ENCODE results near the gene CARS2. TPM values are rescaled to one million over a fixed set of nuclear protein-coding genes. Genes with fewer than 3 reads are reported as not detected.

Gene CARS2
- total RNA-seq, 1 experiment from 2014 or later = 52.9 TPM

DNA sequence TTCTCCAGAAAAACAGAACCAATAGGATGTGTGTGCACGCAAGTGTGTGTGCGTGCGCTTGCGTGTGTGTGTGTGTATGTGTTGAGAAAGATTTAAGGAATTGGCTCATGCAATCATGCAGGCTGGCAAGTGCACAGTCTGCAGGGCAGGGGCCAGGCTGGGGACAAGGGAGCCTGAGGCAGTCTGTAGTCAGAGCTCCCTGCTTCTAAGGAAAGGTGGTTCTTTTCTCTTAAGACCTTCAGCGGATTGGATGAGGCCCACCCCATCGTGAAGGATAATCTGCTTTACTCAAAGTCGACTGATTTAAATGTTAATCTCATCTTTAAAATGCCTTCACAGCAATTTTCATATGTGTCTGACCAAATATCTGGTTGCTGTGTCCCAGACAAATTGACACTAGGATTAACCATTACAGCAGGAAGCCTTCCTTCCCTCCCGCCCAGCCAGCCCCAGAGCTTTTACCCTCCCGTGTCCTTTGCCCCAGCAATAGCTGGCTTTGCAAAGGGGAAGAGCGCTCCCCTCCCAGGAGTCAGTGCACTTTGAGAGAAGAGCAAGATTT lies 105.6 kb downstream of the CARS2 start:
- DNase-seq (ENCODE audit: low read depth, low spot score) (no peak), ATAC-seq (no peak)
- Histone ChIP-seq H3K4me3 (replicated peaks in 1 of 2; ENCODE audit: low read depth in 1 of 2, low read length in 2 of 2) (no peak overlapping the region), H3K4me1 (ENCODE audit: control insufficient read depth in 1 of 2, insufficient read depth in 2 of 2, low read length in 2 of 2) (no peaks in the 10 kb centered on the region), H2AFZ (ENCODE audit: low read depth, low read length, poor library complexity, severe bottlenecking) (no peak overlapping the region), H3K36me3 (ENCODE audit: control insufficient read depth in 1 of 2, insufficient read depth in 2 of 2, low read length in 2 of 2) (no peaks in the 10 kb centered on the region), H3K79me2 (ENCODE audit: insufficient read depth, low read length) (no peaks in the 10 kb centered on the region), H3K9me3 (ENCODE audit: control insufficient read depth in 1 of 2, insufficient read depth in 1 of 2, low read depth in 1 of 2, low read length in 2 of 2) (no peaks in the 10 kb centered on the region), H3K4me2 (ENCODE audit: low read length) (no peak overlapping the region), H4K20me1 (ENCODE audit: insufficient read depth) (no peaks in the 10 kb centered on the region), H3K9ac (ENCODE audit: low read length) (no peak overlapping the region), H3K27ac (ENCODE audit: low read depth, low read length) (no peak overlapping the region), H3K27me3 (ENCODE audit: insufficient read depth, low read length) (no peaks in the 10 kb centered on the region), H3K9me2 (ENCODE audit: insufficient read depth) (no peaks in the 10 kb centered on the region)
- intact Hi-C loops (cut with micrococcal nuclease) = no loop called here
- ChIA-PET CTCF (no interaction called here), POLR2A (no interaction called here), RAD21 (ENCODE audit: low non-redundant PET in 1 of 2, low total read pairs in 2 of 2, uncharacterized antibody in 2 of 2, unreplicated experiment in 2 of 2) (no interaction called here)
- no TSS peak for BruUV-seq (replicated peaks)
- TF ChIP-seq, protein P1, sequence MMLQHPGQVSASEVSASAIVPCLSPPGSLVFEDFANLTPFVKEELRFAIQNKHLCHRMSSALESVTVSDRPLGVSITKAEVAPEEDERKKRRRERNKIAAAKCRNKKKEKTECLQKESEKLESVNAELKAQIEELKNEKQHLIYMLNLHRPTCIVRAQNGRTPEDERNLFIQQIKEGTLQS (IDR thresholded peaks at IDR 0.05) = no peak
- TF ChIP-seq SRF (IDR thresholded peaks at IDR 0.05; ENCODE audit: low read depth) = no peak
- TF ChIP-seq SIN3A (IDR thresholded peaks at IDR 0.05; ENCODE audit: low read depth) = no peak
- TF ChIP-seq ZFX (IDR thresholded peaks at IDR 0.05) = no peak

DNA sequence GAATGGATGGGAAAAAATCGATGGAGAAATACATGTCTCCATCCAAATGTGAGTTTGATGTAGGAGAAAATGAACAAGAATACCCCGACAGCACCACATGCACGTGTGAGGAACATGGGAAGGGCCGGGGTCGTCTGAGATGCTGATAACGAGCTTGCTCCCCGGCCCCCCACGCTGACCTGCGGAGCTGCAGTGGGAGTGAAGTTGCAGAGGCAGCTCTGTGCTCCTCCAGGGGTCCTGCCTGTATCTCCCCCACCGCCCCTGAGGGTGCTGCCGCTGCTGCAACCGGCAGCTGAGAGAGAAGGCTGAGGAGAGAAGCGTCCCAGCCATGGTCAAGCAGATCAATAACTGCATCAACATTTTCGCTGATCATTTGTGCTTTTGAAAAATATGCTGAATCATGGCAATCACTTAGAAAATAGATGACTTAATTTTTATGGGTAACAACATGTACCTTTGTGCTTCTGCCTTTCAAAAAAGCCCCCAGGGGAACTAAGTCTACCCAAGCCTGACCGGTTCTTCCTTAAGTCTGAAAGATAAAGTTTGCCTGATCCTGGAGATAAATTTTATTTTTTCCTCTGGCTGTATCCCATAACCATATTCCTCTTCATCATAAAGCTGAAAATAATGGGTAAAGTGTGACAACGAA lies 108.8 kb downstream of the CARS2 start:
- intact Hi-C loops (cut with micrococcal nuclease) = loop anchor here (10.0 kb wide), 2 partner anchors 142 to 458 kb away; no protein-coding TSS in a partner anchor

More for the DNA sequence above, 108.8 kb downstream of the CARS2 start:
- H3K36me3 ChIP-seq (ENCODE audit: control insufficient read depth in 1 of 2, insufficient read depth in 2 of 2, low read length in 2 of 2) = no peaks in the 10 kb centered on the region
- no peaks in the 10 kb centered on the region for H3K79me2 ChIP-seq (ENCODE audit: insufficient read depth, low read length)
- no peak overlapping the region for H3K9ac ChIP-seq (ENCODE audit: low read length)
- CTCF ChIA-PET = interaction anchor here (0.6 kb wide), 1 partner anchor 180 kb away, joined by 3 read pairs; no protein-coding TSS in a partner anchor
- H4K20me1 ChIP-seq (ENCODE audit: insufficient read depth) = no peaks in the 10 kb centered on the region
- H3K4me1 ChIP-seq (ENCODE audit: control insufficient read depth in 1 of 2, insufficient read depth in 2 of 2, low read length in 2 of 2) = peaks cover 0 to 2% of the 10 kb centered on the region in 2 experiments; a peak in 1 of 4 replicates
- no TSS peak for BruUV-seq (replicated peaks)
- H3K9me3 ChIP-seq (ENCODE audit: control insufficient read depth in 1 of 2, insufficient read depth in 1 of 2, low read depth in 1 of 2, low read length in 2 of 2) = no peaks in the 10 kb centered on the region
- no peaks in the 10 kb centered on the region for H3K9me2 ChIP-seq (ENCODE audit: insufficient read depth)
- RAD21 ChIA-PET (ENCODE audit: low non-redundant PET in 1 of 2, low total read pairs in 2 of 2, uncharacterized antibody in 2 of 2, unreplicated experiment in 2 of 2) = no interaction called here
- POLR2A ChIA-PET = no interaction called here
- H3K4me3 ChIP-seq (replicated peaks in 1 of 2; ENCODE audit: low read depth in 1 of 2, low read length in 2 of 2) = no peak overlapping the region
- TF ChIP-seq RAD21 (IDR thresholded peaks at IDR 0.05; ENCODE audit: low read depth) (no peak), EGR1 (IDR thresholded peaks at IDR 0.05; ENCODE audit: low read depth) (no peak)
- ATAC-seq = no peak
- no peak for DNase-seq (ENCODE audit: low read depth, low spot score)
- H3K27ac ChIP-seq (ENCODE audit: low read depth, low read length) = no peak overlapping the region
- H3K27me3 ChIP-seq (ENCODE audit: insufficient read depth, low read length) = no peaks in the 10 kb centered on the region
- H3K4me2 ChIP-seq (ENCODE audit: low read length) = no peak overlapping the region
- H2AFZ ChIP-seq (ENCODE audit: low read depth, low read length, poor library complexity, severe bottlenecking) = no peak overlapping the region

Data from HCT116 (cell line).